Mesothelial cell of epicardium (in vitro differentiated cells): ENCODE data around the gene RGL3. TPM values are rescaled to one million over a fixed set of nuclear protein-coding genes. Genes with fewer than 3 reads are reported as not detected.

ENCODE experiments used
- DNase-seq, 2 experiments: peaks; one replicate each; pipeline ENCODE4 v3.0.0; 2021; ENCODE audit warnings: low spot score in 2 of 2; ENCODE audit not compliant: unreplicated experiment in 2 of 2
- H3K27ac Mint-ChIP-seq: 2 replicates; pipeline ENCODE4 v1.8.0; 2021; ENCODE audit warnings: mixed read lengths
- H3K27me3 Mint-ChIP-seq: 2 replicates; pipeline ENCODE4 v1.8.0; 2021; ENCODE audit warnings: low read depth, mixed read lengths
- H3K36me3 Mint-ChIP-seq: 2 replicates; pipeline ENCODE4 v1.8.0; 2021; ENCODE audit warnings: mixed read lengths
- H3K4me1 Mint-ChIP-seq: 2 replicates; pipeline ENCODE4 v1.8.0; 2021; ENCODE audit warnings: mixed read lengths
- H3K4me3 Mint-ChIP-seq: 2 replicates; pipeline ENCODE4 v1.8.0; 2021; ENCODE audit warnings: mild to moderate bottlenecking, moderate library complexity, mixed read lengths
- H3K9me3 Mint-ChIP-seq: 2 replicates; pipeline ENCODE4 v1.8.0; 2021; ENCODE audit warnings: mixed read lengths
- total RNA-seq: library from RNA; stranded (reverse); gene quantifications from 3 replicates; pipeline ENCODE4 v1.2.1, GENCODE V29; 2021
- TF ChIP-seq, protein P1 (sequence below): fragments of 200-600 bp; sonication (generic); IDR thresholded peaks from one replicate; pipeline ENCODE4 v1.5.0; 2021; ENCODE audit warnings: antibody characterized with exemption; ENCODE audit not compliant: unreplicated experiment

The RGL3 gene
- total RNA-seq, 1 donor from 2014 or later = 80.8 TPM

- DNase-seq = no peak
- no peak overlapping the region for H3K27ac Mint-ChIP-seq
- H3K27me3 Mint-ChIP-seq = no peaks in the 10 kb centered on the region
- H3K4me1 Mint-ChIP-seq = peaks cover 8% of the 10 kb centered on the region
- H3K4me3 Mint-ChIP-seq = no peak overlapping the region
- no peaks in the 10 kb centered on the region for H3K9me3 Mint-ChIP-seq
- H3K36me3 Mint-ChIP-seq = peaks cover 5% of the 10 kb centered on the region
- TF ChIP-seq, protein P1, sequence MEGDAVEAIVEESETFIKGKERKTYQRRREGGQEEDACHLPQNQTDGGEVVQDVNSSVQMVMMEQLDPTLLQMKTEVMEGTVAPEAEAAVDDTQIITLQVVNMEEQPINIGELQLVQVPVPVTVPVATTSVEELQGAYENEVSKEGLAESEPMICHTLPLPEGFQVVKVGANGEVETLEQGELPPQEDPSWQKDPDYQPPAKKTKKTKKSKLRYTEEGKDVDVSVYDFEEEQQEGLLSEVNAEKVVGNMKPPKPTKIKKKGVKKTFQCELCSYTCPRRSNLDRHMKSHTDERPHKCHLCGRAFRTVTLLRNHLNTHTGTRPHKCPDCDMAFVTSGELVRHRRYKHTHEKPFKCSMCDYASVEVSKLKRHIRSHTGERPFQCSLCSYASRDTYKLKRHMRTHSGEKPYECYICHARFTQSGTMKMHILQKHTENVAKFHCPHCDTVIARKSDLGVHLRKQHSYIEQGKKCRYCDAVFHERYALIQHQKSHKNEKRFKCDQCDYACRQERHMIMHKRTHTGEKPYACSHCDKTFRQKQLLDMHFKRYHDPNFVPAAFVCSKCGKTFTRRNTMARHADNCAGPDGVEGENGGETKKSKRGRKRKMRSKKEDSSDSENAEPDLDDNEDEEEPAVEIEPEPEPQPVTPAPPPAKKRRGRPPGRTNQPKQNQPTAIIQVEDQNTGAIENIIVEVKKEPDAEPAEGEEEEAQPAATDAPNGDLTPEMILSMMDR = no peak
Measured at GRCh38 chr19:11450570-11451326, 31.6 kb upstream of the RGL3 start.

DNA sequence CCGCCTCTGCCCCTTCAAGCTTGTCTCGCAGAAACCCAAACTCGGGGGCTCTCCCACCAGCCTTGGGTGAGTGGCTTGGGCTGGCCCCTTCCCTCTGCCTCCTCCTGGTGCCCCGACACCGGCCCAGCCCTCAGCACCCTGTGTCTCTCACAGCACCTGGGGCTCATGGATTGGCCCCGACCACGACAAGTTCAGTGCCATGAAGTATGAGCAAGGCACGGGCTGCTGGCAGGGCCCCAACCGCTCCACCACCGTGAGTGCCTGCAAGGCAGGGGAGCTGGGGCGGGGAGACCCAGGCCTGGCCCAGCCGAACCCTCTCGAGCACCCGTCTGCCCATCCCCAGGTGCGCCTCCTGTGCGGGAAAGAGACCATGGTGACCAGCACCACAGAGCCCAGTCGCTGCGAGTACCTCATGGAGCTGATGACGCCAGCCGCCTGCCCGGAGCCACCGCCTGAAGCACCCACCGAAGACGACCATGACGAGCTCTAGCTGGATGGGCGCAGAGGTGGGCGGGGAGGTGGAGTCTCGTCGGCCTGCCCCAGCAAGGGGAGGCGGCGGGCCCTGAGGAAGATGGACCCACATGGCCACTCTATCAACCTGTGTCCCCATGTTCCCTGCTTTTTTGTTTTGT is 29.9 kb upstream of the RGL3 start:
- Mint-ChIP-seq H3K4me3 (no peak overlapping the region), H3K27me3 (no peaks in the 10 kb centered on the region), H3K9me3 (no peaks in the 10 kb centered on the region), H3K27ac (no peak overlapping the region), H3K4me1 (peaks cover 8% of the 10 kb centered on the region), H3K36me3 (peaks cover 7% of the 10 kb centered on the region)
- DNase-seq = no peak
- TF ChIP-seq, protein P1 = no peak

GRCh38 chr19:11448410-11448809 is 29.3 kb upstream of the RGL3 start:
- peaks cover 7% of the 10 kb centered on the region for H3K4me1 Mint-ChIP-seq

DNA sequence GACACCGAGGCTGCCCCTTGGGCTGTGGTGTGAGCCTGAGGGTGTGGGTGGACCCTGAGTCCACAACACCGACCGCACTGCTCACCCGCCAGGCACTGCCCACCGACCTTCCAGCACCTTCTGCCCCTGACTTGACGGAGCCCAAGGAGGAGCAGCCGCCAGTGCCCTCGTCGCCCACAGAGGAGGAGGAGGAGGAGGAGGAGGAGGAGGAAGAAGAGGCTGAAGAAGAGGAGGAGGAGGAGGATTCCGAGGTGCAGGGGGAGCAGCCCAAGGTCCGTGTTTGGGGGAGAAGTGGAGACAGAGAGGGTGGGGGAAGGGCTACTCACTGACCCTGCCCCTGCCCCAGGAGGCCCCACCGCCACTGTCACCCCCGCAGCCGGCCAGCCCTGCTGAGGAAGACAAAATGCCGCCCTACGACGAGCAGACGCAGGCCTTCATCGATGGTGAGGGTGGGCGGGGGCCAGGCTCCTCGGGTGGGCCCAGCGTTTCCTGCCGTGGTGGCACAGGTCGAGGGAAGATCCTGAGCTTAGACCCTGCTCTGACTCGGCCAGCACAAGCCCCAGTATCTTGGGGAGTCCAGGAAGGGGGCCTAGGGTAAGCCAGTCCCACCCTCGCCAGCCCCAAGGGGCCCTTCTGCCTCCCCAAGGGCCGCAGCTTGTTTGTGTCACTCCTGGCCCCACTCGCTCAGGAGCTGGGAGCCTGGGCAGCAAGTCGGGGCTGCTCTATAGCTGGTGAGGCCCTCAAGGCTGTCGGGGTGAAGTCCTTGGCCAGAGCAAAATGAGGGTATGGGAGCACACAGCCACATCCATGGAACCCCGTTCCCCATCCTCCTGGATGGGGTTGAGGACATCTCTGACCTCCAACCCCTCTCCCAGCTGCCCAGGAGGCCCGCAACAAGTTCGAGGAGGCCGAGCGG is 28.5 kb upstream of the RGL3 start:
- no peak for DNase-seq
- no peak overlapping the region for H3K27ac Mint-ChIP-seq
- H3K27me3 Mint-ChIP-seq = no peaks in the 10 kb centered on the region
- no peaks in the 10 kb centered on the region for H3K9me3 Mint-ChIP-seq
- no peak overlapping the region for H3K4me3 Mint-ChIP-seq
- peaks cover 5% of the 10 kb centered on the region for H3K4me1 Mint-ChIP-seq
- TF ChIP-seq, protein P1 = no peak
- H3K36me3 Mint-ChIP-seq = peaks cover 7% of the 10 kb centered on the region

More at GRCh38 chr19:11448410-11448809, 29.3 kb upstream of the RGL3 start:
- Mint-ChIP-seq H3K36me3 (peaks cover 7% of the 10 kb centered on the region), H3K27me3 (no peaks in the 10 kb centered on the region), H3K27ac (no peak overlapping the region), H3K4me3 (no peak overlapping the region), H3K9me3 (no peaks in the 10 kb centered on the region)
- TF ChIP-seq, protein P1 = no peak
- DNase-seq = no peak

- no peaks in the 10 kb centered on the region for H3K9me3 Mint-ChIP-seq
- no peaks in the 10 kb centered on the region for H3K4me1 Mint-ChIP-seq
- no peaks in the 10 kb centered on the region for H3K27me3 Mint-ChIP-seq
- TF ChIP-seq, protein P1 = peak; percentile 48
- H3K4me3 Mint-ChIP-seq = no peak overlapping the region
- DNase-seq = peak in 1 of 2 experiments; percentile 72
- H3K36me3 Mint-ChIP-seq = peaks cover 11% of the 10 kb centered on the region
- no peak overlapping the region for H3K27ac Mint-ChIP-seq
Measured at GRCh38 chr19:11446652-11447301, 27.7 kb upstream of the RGL3 start.
